Limb (tissue), 2 donors: ENCODE results near the gene LOXL4.

Source experiments
- DNase-seq, 2 donors: peaks; one replicate each; pipeline ENCODE4 v3.0.0-alpha.2; 2016; ENCODE audit errors: extremely low spot score in 2 of 2

LOXL4 gene

DNA sequence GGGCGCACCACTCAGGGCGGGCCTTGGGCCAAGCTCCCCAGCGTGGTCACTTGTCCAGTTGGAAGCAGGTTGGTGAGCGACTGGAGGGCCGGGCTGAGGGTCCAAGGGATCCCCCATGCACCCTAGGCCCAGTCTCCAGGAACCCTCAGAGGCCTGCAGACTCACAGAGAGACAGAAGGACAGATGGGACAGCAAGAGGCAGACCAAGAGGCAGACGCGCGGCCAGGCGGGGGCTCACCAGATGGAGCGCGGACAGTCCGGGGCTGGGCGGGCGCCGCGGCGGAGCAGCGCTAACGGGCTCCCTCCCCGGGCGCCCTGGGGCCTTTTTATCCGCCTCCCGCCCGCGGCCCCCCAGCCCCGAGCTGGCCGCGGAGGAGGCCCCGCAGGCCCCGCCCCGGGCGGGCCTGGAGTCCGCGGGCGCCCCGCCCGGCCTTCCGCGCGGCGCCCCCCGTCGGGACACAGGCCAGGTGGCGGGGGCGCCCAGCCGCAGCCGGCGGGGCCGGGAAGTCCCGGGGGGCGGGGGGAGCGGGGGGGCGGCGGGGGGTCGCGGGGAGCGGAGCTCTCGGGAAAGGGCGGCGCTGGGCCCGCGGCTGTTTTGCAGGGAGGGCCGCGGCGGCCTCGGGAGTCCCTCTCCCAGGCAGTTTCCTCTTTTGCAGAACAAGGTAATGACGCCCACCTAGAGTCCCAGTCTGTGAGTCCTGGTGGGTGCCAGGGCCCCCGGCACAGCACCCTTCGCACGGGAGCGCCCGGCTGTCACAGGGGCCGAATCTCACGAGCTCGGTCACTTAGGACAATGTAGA is at the start of gene LOXL4:
LOXL4 (minus strand) TSS at position 301 of the 800 bp plus-strand sequence. CDS start 5,175 bp downstream, outside the sequence.
- peak in 1 of 2 donors; percentile 67 for DNase-seq

DNA sequence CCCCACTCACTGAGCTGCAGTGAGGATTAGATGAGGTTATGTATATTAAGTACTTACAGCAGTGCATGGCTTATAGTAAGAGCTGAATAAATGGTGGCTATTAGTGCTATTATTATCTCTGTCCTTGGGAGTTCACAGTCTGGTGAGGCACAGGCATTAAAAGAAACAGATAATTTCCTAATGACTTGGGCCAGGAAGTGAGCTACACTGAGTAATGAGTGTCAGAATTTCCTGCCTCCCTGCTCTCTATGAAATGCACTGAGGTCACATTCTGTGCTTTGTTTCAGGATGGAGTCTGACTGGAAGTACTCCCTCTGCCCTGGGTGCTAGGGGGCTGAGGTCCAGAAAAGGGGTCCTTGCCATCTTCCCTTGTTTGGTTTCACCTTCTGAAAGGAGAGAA is 48.7 kb upstream of the LOXL4 start:
- DNase-seq, result no peak

DNA sequence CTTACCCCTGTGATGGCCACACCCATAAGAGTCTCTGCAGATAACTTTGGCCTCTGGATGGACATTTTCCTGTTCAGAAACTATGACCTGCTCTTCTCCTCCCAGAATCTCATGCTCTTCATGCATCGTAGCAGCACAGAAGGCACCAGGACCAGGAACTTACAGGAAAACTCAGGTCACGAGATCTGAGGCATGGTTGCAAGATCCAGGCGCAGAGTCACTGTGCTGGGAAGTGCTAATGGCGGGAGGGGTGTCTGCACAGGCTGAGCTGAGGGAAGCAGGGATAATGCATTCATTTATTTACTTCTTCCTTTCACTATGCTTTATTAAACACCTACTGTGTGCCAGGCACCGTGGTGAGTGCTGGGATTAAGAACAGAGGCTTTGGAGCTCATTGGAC is 48.2 kb upstream of the LOXL4 start:
- DNase-seq, result no peak

DNA sequence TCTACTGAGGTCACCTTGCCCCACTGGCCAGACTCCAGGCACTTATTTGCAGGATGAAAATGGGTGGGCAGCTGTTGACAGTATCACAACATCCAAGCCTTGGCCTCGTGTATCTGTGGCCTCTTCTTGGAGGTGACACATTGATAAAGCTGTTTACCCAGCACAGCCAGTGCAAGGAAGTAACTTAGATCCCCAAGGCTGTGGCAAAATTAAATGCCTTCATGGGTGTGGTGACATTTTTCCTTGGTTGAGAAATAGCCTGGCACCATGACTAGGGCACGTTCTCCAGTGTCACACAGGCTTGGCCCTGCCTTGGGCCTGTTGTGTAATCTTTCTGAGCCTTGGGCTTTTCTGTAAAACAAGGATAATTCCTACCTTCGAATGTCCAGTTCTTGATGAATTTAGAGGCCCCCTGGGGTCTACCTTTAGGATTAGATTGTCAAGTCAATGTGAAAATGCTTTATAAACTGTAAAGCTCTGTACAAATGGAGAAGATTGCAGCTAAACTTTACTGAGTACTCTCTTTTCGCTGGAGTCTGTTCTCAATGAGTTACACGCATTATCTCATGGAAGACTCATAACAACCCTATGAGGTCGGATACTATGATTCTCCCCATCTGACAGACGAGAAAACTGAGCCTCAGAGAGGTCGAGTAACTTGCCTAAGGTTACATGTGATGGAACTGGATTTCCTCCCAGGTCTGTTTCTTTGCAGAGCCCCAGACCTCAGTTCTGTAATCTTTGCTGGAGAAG is 46.7 kb upstream of the LOXL4 start:
- DNase-seq, result no peak

DNA sequence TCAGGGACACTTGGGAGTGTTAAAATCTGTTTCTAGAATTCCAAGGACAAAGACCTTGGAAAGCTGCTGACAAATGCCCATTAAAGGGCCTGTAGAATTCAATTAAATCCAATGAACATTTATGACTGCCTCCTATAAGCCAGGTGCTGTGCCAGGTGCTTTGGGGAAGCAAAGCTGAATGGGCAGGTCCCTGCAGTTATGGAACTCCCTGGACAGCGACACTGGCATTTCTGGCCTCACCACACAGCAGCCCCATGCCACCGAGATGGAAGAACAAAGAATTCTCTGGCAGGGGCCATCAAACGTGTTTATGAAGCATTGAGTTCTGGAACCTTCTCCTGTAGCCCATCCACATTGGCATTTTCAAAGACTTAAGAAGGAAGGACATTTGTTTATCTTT is 45.6 kb upstream of the LOXL4 start:
- DNase-seq, result no peak

DNA sequence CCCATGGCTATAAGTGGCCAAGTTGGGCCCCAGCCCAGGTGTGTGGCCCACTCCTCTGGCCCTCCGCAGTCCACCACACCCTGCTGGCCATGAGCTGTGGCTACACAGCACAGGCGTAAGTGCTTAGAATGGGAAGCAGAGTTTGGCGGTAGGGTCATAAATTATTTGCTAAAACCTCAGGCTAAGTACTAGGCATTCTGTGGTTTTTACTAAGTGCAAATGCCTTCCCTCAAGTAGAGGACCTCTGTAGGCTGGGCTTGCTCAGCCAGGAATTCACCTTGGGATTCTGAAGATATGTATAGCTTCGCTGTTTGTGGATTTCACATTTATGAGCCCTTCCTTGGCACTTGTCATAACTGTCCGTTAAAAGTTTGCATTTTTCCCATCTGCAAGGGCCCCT is 44.8 kb upstream of the LOXL4 start:
- DNase-seq, result no peak

DNA sequence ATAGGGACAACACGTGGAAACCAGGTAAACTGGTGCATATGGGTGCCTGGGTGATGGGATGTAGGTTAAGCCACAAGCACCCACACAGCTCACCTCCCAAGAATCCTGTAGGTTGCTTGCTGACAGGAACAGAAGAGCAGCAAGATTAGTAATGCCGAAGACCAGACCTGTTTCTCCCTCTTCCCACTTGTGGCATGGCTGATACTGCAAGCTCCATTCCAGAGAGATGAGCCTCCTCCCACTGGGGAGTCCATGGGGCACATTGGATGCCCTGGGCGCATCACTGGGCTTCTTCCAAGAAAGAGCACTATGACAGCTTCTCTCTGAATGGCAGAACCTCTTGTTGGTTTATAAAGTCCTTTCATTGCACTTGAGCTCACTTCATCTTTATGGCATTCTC is 44.4 kb upstream of the LOXL4 start:
- no peak for DNase-seq

DNA sequence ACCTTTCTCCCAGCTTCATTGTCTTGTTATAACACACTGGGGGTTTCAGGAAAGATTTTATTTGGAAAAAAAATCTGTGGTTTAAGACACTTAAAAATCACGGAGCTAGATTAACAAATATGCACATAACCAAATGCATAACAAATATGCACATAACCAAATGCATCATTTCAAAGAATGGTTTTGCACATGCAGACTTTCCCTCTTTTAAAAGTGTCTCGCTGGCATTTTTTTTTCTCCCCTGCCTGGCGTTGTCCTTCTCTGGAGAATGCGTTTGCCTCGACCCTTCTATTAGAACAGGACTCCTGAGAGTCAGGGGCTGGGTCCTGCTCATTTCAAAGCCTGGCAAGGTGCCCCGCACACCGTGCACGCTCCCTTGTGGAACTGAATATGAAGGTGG is 42.7 kb upstream of the LOXL4 start:
- DNase-seq, result no peak

DNA sequence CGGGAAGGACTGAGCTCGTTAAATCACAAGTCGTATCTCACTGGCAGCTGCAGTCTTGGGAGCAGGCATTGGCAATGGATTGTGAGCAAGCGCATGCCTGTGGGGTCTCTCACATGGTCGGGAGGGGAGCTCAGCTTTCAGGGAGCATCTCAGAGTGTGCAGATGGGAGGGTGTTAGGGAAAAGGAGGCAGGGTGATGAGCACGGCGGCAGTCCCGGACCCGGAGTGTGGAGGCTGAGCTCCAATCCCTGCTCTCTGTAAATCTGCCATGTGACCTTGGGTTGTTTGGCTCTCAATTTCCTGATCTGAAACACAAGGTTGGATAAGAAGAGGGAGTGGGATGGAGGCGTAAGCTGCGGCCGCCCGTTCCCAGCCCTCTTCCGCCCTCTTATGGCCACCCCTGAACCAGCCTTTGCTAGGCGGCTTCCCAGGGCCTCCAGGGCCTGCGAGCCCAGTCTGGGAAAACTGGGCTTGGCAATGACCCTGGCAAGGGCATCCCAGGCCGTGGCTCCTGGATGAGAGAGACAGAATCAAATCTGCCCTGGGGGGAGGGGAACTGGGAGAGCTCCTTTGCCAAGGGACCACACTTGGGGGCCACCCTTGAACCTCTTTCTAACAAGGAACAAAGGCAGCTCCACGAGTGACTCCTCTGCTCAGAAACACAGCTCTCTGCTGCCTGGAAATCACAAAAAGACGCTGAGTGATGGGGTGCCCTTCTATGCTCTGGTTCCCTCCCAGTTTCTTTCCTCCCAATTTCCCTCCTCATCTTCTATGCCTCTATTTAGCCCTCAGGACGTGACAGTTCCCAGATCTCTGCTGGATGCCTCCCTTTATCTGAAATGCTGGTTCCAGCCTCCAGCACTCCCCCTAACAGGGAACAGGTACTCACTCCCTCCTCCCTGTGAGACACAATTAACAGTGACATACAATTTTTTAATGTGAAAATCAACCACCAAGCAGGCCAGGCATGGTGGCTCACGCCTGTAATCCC is 41.7 kb upstream of the LOXL4 start:
- DNase-seq, result peak; percentile 83 to 86

DNA sequence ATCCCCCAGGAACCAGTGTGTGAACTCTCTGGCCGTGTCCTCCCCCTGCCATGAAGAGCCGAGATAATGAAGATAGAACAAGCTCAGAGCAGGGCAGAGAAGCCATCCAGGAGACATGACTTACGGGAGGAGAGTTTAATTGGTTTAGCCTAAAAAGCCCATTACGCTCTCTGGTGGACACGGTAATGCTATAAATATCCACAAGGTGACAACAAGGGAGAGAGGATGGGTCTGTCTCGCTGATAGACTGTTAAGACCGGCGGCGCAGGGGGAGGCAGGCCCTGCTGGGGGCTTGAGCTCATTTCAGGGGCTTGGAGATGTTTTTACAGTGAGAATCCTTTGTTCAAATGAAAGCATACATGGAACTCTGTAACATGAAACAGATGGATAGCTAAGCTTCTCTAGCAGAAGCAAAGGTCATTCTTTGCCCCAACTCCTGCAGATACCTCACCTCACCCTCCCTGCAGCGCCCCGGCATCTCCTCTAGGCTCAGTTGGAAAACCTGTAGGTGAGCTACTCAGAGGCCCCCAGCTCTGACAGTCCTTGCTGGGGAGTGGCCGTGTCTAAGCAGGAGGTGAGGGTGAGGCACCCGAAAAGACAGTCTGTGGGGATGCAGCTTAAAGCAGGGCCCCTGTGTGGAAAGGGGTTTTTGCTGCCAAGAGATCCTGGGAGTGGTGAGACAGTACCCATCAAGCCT is 40.8 kb upstream of the LOXL4 start:
- DNase-seq, result no peak

DNA sequence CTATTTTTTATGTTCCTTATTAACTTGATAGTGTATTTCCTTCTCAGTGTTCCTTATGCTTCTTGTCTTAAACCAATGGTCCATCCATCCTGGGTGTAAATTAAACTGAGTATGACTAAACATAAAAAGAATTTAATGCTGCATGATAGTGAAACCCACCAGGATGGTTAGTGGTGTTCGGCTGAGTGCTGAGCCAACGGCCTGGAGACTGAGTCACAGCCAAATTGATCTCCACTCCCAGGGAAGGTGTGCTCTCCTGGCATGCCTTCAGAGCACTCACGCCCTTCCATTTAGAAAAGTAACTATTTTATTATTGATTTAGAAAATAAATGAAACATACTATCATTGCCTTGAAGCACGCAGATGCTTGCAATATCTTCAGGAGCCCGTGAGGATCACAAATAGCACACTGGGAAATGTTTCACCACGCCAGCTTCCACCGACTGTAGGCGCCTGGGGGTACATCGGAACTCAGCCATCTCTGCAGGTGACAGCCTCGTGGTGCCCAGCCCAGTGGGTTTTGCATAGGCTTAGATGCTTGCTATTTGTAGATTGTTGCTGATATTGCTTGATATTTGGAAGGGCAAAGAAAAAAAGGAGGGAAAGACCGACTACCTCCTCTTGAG is 40.0 kb upstream of the LOXL4 start:
- no peak for DNase-seq

DNA sequence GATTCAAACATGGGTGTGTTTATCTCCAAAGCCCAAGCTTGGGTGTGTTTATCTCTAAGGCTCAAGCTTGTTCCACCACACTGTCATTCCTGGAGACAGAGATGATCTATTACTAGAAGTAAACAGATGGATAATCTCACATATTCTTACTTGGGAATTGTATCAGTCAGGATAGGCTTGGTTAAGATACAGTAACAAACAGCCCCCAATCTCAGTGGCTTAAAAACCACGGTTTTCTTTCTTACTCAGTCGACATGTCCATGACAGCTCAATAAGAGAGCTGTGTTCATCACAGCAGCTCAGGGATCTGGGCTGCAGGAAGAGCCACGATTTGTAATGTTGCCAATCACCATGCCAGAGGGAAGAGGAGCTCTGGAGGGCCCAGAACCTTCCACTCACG is 38.5 kb upstream of the LOXL4 start:
- no peak for DNase-seq

DNA sequence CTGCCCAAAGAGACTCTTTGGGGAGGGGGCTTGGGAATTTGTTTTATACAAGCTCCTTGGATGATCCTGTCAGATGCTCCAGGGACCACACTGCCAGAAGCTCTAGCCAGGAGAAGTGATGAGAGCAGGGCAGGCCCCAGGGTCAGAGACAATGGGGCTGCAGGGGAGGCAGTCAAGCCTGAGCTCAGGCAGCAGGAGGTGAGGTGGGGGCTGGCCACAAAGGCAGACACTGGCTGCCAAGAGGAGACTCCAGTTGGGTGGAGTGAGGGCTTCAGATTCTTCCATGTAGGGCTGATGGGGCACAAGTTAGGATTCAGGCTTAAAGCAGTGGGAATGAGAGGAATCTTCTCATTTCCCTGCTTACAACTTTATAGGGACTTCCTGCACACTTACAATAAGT is 35.6 kb upstream of the LOXL4 start:
- no peak for DNase-seq

DNA sequence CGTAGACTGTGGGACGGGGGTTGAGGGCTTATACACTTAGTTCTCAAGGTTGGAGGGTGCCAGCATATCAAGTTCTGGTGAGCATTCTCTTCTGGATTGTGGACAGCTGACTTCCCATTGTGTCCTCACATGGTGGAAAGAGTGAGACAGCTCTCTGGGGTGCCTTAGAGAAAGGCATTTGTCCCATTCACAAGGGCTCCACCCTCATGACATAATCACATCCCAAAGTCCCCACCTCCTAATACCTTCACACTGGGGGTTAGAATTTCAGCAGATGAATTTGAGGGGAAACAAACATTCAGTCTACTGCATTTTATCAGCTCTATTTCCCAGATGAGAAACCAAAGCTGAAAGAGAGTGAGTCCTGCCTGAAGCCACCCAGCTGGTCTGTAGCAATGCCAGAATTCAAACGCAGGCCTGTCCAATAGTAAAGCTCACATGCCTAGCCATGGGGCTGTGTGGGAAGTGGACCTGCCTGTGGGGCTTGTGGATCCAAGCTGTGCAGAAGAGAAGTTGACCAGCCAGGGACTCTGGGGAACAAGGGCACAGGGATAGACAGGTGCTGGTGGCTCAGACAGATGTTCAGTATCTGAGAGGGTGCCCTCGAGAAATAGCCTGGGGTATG is 34.9 kb upstream of the LOXL4 start:
- no peak for DNase-seq

DNA sequence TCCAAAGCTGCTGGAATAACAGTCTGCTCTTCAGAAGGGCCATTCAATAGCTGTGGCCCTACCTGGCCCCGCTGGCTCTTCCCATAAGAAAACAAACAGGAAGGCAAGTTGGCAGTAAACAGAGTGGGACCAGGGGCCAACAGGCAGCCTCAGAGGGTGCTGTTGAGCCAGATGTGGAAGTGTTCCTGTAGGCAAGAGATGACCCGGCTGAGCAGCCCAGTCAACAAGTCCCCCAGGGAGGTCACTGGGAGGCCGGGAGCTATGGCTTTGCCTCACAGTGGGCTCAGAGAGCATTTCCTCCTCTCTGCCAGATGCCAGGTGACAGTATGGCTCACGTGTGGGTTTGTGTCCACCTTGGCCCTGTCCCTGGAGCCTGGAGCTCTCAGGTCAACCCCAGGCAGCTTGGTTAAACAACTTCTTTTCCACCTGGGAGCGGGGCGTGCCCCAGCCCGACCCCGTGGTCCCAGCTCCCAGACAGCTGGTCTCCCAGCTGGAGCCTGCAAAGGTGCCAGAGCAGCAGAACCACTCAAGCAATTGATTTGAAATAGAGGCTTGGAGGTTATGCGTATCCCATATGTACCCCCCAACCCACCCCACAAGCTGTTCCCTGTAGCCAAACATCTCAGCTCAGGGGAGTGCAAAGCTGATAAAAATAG is 33.8 kb upstream of the LOXL4 start:
- DNase-seq, result peak in 1 of 2 donors; percentile 27

DNA sequence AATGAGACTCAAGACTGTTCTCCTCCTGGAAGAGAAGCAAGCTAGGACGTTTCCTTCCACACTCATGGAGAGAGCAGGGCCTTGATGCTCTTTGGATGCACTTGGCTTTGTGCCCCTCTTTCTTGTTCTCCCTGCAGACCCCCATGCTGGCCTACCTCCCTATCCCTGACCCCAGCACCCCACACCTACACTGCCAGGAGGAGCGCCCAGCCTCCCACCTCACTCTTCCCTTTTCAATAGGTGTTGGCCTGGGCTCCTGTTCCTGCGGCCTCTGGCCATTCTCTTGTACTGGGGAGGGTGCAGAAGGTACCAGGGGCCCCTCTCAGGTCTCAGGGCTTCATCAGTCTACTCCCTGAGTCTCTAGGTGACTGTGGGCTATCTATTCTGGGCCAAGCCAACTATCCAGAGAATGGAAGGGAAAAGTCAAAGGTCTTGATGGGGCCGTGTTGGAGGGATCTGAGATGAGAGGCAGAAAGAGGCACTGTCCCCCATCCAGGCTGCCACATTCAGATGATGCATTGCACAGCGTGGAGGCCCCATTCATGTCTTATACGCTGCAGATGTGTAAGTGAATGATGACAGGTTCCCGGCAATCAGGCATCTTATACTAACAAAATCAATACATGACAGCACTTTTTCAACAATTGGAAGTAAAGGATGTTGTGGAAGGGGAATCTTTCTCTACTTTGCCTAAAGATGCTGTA is 32.7 kb upstream of the LOXL4 start:
- DNase-seq, result peak in 1 of 2 donors; percentile 16

DNA sequence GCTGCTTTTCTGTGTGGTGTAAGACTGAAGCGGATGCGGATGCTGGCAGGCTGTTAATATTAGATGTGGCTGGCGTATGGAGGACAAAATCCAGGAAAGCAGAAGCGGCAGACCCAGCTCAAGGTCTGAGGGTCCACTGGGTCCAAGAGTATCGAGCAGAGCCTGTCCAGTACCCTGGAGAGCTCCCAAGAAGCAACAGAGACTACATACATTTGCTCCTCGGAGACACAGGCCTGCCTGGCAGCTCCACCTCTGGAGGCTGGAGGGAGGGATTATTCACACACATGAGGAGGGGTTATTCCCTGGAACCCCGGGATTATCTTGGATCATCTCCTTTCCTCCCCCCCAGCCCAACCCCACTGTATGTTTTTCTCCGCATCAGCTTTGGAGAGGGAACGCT is 31.3 kb upstream of the LOXL4 start:
- peak in 1 of 2 donors; percentile 38 for DNase-seq

DNA sequence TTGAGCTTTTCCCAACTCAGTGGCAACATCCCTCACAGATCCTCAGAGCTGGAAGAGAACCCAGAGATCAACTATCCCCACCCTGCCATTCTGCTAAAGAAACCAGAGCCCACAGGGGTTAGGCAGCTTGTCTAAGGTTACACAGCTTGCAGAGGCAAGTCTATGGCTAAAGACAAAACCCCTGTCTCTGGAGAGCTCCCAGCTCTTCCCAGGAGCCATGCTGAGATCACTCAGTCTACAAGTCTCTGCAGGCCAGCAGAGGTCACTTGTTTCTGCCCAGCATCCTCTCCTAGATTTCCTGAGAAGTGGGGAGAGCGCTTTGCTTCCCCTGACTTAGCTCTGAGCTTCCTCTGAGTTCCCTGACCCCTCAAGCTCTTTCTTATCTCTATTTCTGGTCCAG is 28.5 kb upstream of the LOXL4 start:
- peak in 1 of 2 donors; percentile 20 for DNase-seq

DNA sequence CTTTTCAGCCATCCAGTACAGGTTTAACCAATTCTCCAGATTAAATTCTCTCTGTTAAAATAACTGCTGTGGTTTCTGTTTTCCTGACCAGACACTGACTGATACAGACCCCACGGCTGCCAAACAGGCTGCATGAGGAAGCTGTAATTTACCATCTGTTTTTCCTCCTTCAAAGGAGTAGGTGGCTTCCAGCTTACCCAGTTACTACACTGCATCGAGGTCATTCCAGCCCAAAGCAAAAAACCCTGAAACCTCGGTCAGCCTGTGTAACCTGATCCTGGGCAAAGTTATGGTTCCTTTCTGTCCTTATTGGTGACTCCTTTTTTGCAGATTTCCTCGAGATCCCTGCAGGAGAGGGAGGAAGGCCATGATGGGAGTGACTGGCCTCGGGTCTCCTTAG is 27.9 kb upstream of the LOXL4 start:
- DNase-seq, result peak in 1 of 2 donors; percentile 11
